Activated naive CD4-positive, alpha-beta T cell treated with anti-CD3 and anti-CD28 coated beads for 36 hours (primary cell): ENCODE measurements around the gene SYTL5. TPM values are rescaled to one million over a fixed set of nuclear protein-coding genes. Genes with fewer than 3 reads are reported as not detected.
A peak's percentile ranks its signal among the peaks of the same experiment; 100 is the strongest.

Experiments
- CTCF ChIA-PET: fragments of 350-600 bp; sonication (Branson Sonifier 250); formaldehyde crosslinking; loops from one replicate; lab custom pipeline; 2021; ENCODE audit warnings: antibody characterized with exemption; lab: Charles Lee
- DNase-seq: peaks from one replicate; pipeline ENCODE4 v3.0.0-alpha.2; 2020
- H3K27ac Mint-ChIP-seq: one replicate; pipeline ENCODE4 v1.8.0; 2021; ENCODE audit warnings: mild to moderate bottlenecking, mixed read lengths
- H3K27me3 Mint-ChIP-seq: one replicate; pipeline ENCODE4 v1.8.0; 2021; ENCODE audit warnings: low read depth, mixed read lengths
- H3K36me3 Mint-ChIP-seq: one replicate; pipeline ENCODE4 v1.8.0; 2021; ENCODE audit warnings: low read depth, mixed read lengths
- H3K4me1 Mint-ChIP-seq: one replicate; pipeline ENCODE4 v1.8.0; 2021; ENCODE audit warnings: low read depth, mixed read lengths
- H3K4me3 Mint-ChIP-seq: one replicate; pipeline ENCODE4 v1.8.0; 2021; ENCODE audit warnings: mild to moderate bottlenecking, moderate library complexity, mixed read lengths
- H3K9me3 Mint-ChIP-seq: one replicate; pipeline ENCODE4 v1.8.0; 2021; ENCODE audit warnings: mixed read lengths
- intact Hi-C: fragments of 100-400 bp; cut with micrococcal nuclease; formaldehyde crosslinking; loops from one replicate; pipeline ENCODE4 v1.15.1; 2023
- microRNA-seq: library from miRNA; unstranded; fragments of <30 nt; microRNA quantifications from one replicate; pipeline ENCODE4 v1.2.0, GENCODE V29; 2022; ENCODE audit warnings: borderline microRNAs expressed, borderline replicate concordance
- total RNA-seq, 2 experiments: library from RNA; stranded (reverse); gene quantifications; one replicate each; pipeline ENCODE4 v1.2.3, GENCODE V29; 2021

The SYTL5 gene
- total RNA-seq, 2 experiments from 2014 or later, result not detected

DNA sequence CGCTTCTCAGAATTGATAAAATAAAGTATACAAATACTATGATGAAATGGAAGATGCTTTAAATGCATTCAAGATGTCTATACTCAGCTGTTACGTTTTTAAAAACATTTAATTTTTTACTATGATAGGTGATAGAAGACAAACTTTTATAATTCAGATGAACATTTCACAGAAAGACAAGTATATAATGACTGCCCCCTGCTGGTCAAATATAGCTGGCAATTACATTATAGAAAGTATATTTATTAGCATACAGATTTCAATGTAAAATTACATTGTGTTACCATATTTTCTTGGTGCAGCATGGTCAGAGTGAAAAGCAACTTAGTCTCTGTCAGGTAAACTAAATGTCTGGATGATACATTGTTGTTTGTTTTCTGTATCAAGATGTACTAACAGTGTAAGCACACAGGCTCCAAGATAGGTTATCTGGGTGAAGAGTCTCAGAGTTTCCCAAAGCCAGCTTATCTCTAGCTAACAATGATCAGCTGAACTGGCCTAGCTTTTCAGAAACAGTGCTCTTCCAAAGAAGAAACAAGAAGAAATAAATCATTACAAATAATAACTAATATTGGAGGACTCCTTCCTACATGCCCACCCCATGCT, 160.2 kb downstream of the SYTL5 start:
- peak; percentile 27 for DNase-seq
- H3K4me3 Mint-ChIP-seq, result no peak overlapping the region
- intact Hi-C loops, result loop anchor here (1.0 to 5.0 kb wide), 3 partner anchors 240 to 419 kb away; no protein-coding TSS in a partner anchor
- H3K27me3 Mint-ChIP-seq, result no peaks in the 10 kb centered on the region
- no peaks in the 10 kb centered on the region for H3K36me3 Mint-ChIP-seq
- H3K27ac Mint-ChIP-seq, result no peak overlapping the region
- H3K4me1 Mint-ChIP-seq, result no peaks in the 10 kb centered on the region
- H3K9me3 Mint-ChIP-seq, result no peaks in the 10 kb centered on the region
- CTCF ChIA-PET, result interaction anchor here (0.6 to 3.1 kb wide), 12 partner anchors 8 to 244 kb away, joined by 3 to 22 read pairs (median 4); no protein-coding TSS in a partner anchor

- Mint-ChIP-seq H3K27me3 (no peaks in the 10 kb centered on the region), H3K36me3 (no peaks in the 10 kb centered on the region), H3K4me1 (no peaks in the 10 kb centered on the region), H3K4me3 (no peak overlapping the region), H3K9me3 (no peaks in the 10 kb centered on the region), H3K27ac (no peak overlapping the region)
- intact Hi-C loops, result no loop called here
- CTCF ChIA-PET, result no interaction called here
- DNase-seq, result no peak
Measured at GRCh38 chrX:38170556-38170955, 164.2 kb downstream of the SYTL5 start.

- CTCF ChIA-PET, result no interaction called here
- Mint-ChIP-seq H3K4me1 (no peaks in the 10 kb centered on the region), H3K4me3 (no peak overlapping the region), H3K27ac (no peak overlapping the region), H3K27me3 (no peaks in the 10 kb centered on the region), H3K36me3 (no peaks in the 10 kb centered on the region), H3K9me3 (no peaks in the 10 kb centered on the region)
- DNase-seq, result no peak
- intact Hi-C loops, result no loop called here
Measured at GRCh38 chrX:38172596-38172995, 166.2 kb downstream of the SYTL5 start.

DNA sequence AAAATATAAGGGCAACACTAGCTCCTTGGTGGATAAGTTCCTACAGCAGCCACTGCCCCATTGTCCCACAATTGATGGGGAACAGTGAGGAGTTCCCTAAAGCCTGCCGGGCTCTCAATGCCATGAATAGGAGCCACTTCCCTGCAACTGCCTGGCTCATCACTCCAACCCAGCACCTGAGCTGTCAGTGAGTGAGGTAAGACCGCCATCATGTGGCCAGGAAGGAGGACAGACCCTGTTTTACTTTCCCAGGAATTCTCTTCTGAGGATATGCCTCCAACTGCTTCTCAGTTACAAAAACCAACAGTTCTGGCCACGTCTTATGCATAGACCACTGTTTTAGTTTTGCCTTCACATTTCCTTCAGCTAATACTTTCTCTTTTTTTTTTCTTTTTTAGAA, 168.8 kb downstream of the SYTL5 start:
- H3K27me3 Mint-ChIP-seq, result no peaks in the 10 kb centered on the region
- intact Hi-C loops, result loop anchor here (2.0 kb wide), 1 partner anchor 248 kb away; no protein-coding TSS in a partner anchor
- no peaks in the 10 kb centered on the region for H3K36me3 Mint-ChIP-seq
- CTCF ChIA-PET, result interaction anchor here (2.2 kb wide), 1 partner anchor 9 kb away, joined by 8 read pairs; no protein-coding TSS in a partner anchor
- H3K4me1 Mint-ChIP-seq, result no peaks in the 10 kb centered on the region
- DNase-seq, result peak; percentile 5
- H3K4me3 Mint-ChIP-seq, result no peak overlapping the region
- H3K9me3 Mint-ChIP-seq, result no peaks in the 10 kb centered on the region
- no peak overlapping the region for H3K27ac Mint-ChIP-seq

- Mint-ChIP-seq H3K9me3 (no peaks in the 10 kb centered on the region), H3K4me1 (no peaks in the 10 kb centered on the region), H3K36me3 (no peaks in the 10 kb centered on the region), H3K4me3 (no peak overlapping the region), H3K27ac (no peak overlapping the region), H3K27me3 (no peaks in the 10 kb centered on the region)
- intact Hi-C loops, result no loop called here
- CTCF ChIA-PET, result no interaction called here
- DNase-seq, result no peak
Measured at GRCh38 chrX:38178396-38178795, 172.0 kb downstream of the SYTL5 start.

Small RNA genes lying within 50 kb of the gene (microRNA-seq; reads per million reads assigned to microRNA genes)
- gene MIR548AJ2, result not detected

Other genes with a start within 250 kb of the SYTL5 start
- gene CYBB, start 226.5 kb upstream of the SYTL5 start, total RNA-seq, result under 1 TPM in 1 of 2 experiments, not detected in 1; 0.07 TPM
- 10 to 100 TPM; 11.8 to 14.4 TPM for gene DYNLT3, start 159.0 kb upstream of the SYTL5 start, total RNA-seq
- not detected for gene SRPX, start 214.3 kb downstream of the SYTL5 start, total RNA-seq